ENCODE data around the gene ZNF175.

ZNF175 gene

DNA sequence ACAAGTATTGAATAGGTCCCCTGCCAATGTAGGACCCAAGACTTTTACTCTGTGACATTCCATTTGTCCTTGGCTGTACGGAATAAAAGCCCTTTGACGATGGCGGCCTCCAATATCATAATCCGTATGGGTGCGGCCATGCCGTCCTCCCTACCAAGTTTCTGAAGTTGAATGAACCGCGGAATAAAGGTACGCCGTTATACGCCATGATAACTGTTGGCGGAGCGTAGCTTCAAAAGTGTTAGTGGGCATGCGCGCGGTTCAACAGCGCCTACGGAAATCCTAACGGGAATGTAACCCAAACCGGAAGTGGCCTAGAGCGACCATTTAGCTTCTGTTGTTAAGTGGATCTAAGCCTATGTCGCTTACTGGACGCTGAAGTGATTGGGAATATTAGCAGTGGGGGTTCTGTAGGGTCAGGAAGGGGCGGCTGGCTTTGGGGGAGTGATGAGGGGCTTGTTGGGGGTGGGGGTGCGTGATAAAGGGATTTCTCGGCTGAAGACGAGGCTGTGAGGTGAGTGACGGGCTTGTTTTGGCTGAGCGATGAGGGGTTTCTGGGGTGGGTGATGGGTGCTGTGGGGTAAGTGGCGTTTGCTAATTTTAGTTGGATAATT lies at the start of gene ZNF175:
Gene ZNF175, plus strand, starts transcription at position 322 of the 614 bp plus-strand sequence. CDS start 2,047 bp downstream, outside the sequence.
- Mint-ChIP-seq H3K27me3 (peaks cover 6% of the 10 kb centered on the region), H3K9me3 (peaks cover 2% of the 10 kb centered on the region), H3K4me3 (peak within 1 kb of the TSS; percentile 92), H3K4me1 (ENCODE audit: low read depth) (peaks cover 41% of the 10 kb centered on the region), H3K36me3 (ENCODE audit: low read depth) (peaks cover 48% of the 10 kb centered on the region), H3K27ac (peak within 1 kb of the TSS; percentile 92)
- DNase-seq, result peak; percentile 93

DNA sequence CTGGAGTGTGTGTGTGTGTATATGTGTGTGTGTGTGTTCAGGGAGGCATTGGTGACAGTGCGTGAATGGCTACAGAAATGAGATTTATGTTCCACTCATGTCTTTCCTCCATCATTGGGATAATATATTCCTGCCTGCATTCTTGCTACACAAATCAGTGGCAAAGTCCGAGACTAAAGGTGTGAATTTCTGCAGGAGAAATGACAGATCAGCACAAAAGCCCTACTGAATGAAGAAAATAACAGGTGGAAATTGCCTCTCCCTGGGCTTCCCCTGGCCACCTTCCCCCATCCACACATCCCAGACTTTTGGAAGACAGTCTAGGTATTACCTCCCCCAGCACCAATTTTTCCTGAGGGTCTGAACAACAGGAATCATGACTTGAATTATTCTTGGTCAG lies 49.7 kb upstream of the ZNF175 start:
- H3K27me3 Mint-ChIP-seq, result peaks cover 48% of the 10 kb centered on the region
- H3K4me1 Mint-ChIP-seq (ENCODE audit: low read depth), result peaks cover 9% of the 10 kb centered on the region
- H3K36me3 Mint-ChIP-seq (ENCODE audit: low read depth), result no peaks in the 10 kb centered on the region
- no peak overlapping the region for H3K27ac Mint-ChIP-seq
- no peak overlapping the region for H3K4me3 Mint-ChIP-seq
- H3K9me3 Mint-ChIP-seq, result no peaks in the 10 kb centered on the region
- DNase-seq, result no peak

DNA sequence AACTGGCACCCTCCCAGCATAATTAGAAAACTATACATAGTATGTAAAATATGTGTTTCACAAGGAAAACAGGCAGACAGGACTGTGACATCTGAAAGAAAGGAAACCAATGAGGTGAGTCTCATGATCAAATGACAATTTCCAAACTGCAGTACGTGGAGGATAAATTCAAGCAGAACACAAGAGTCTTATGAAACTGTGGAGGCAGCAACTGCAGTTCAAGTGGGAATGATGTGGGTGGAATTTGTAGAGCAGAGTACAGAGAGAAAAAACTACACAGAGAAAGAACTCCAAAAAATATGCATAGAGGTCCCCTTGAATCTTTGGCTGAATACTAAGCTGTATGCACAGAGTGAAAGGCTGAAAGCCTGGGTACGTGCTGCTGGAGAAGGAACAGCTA lies 49.3 kb upstream of the ZNF175 start:
- H3K4me1 Mint-ChIP-seq (ENCODE audit: low read depth), result peaks cover 9% of the 10 kb centered on the region
- H3K27me3 Mint-ChIP-seq, result peaks cover 45% of the 10 kb centered on the region
- DNase-seq, result no peak
- no peaks in the 10 kb centered on the region for H3K36me3 Mint-ChIP-seq (ENCODE audit: low read depth)
- H3K27ac Mint-ChIP-seq, result no peak overlapping the region
- H3K9me3 Mint-ChIP-seq, result no peaks in the 10 kb centered on the region
- H3K4me3 Mint-ChIP-seq, result no peak overlapping the region

DNA sequence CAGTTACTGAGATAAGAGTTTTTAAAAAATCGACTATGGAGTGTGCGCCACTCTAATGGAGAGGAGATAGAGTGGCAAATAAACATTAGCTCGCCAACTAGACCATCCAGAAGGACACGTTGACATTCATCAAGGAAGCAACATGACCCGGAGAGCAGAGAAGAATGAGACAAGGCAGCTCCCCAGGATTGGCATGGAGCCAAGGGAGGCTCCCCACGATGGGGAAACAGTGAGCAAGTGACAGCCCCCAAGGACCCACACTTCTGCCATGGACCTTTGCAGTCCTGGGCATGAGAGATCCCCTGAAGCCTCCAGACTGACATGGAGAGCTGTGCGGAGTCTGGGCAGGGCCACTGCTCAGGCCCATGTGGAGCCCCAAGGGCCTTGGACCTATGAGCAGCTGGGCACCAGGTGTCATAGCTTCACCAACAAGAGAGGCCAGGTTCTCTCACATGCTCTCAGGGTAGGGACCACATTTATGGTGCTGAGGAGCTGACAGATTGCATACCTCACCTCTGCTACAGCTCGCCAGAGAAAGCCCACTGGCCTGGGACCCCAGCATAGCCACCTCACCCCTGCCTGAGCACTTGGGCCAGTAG lies 46.3 kb upstream of the ZNF175 start:
- no peaks in the 10 kb centered on the region for H3K36me3 Mint-ChIP-seq (ENCODE audit: low read depth)
- H3K27me3 Mint-ChIP-seq, result peaks cover 56% of the 10 kb centered on the region
- H3K4me3 Mint-ChIP-seq, result no peak overlapping the region
- H3K27ac Mint-ChIP-seq, result no peak overlapping the region
- no peak for DNase-seq
- no peaks in the 10 kb centered on the region for H3K9me3 Mint-ChIP-seq
- peaks cover 3% of the 10 kb centered on the region for H3K4me1 Mint-ChIP-seq (ENCODE audit: low read depth)

DNA sequence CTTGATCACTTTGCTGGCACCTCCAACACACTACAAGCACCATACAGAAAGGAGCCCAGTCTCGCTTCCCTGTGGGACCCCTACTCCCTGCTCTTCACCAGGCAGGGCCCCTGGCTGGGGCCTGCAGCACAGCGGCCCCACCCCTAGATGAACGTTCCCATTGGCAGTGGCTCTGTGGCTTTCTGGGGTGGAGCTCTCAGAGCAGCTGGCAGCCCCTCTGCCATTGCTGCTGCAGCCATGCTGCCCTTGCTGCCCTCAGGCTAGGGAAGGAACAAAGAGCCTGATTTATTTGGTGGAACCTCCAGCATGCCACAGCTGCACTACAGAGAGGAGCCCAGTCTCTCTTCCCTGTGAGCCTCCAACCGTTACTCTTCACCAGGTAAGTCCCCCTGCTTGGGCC lies 45.4 kb upstream of the ZNF175 start:
- H3K27ac Mint-ChIP-seq, result no peak overlapping the region
- H3K4me3 Mint-ChIP-seq, result no peak overlapping the region
- H3K9me3 Mint-ChIP-seq, result no peaks in the 10 kb centered on the region
- H3K27me3 Mint-ChIP-seq, result peaks cover 60% of the 10 kb centered on the region
- H3K36me3 Mint-ChIP-seq (ENCODE audit: low read depth), result no peaks in the 10 kb centered on the region
- peaks cover 3% of the 10 kb centered on the region for H3K4me1 Mint-ChIP-seq (ENCODE audit: low read depth)
- DNase-seq, result no peak

DNA sequence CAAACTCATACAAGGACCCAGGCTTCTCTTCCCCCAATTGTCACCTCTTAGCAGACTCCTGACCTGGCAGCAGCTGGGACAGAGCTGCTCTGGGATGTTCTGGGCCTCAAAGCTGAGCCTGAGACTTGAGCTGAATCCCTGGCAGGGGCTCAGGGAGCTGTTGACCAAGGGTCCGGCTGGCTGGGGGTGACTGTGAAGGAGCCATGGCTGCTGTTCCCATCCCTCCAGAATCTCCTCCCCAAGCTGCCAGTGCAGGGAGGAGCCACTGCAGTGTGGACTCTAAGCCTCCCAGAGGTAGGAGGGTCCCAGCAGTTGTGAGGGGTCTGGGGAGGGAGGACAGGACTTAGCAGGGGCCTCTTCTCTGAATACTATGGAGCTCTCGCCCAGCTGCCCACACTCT lies 41.8 kb upstream of the ZNF175 start:
- no peak for DNase-seq
- H3K9me3 Mint-ChIP-seq, result no peaks in the 10 kb centered on the region
- peaks cover 5% of the 10 kb centered on the region for H3K4me1 Mint-ChIP-seq (ENCODE audit: low read depth)
- H3K4me3 Mint-ChIP-seq, result no peak overlapping the region
- no peak overlapping the region for H3K27ac Mint-ChIP-seq
- no peaks in the 10 kb centered on the region for H3K36me3 Mint-ChIP-seq (ENCODE audit: low read depth)
- peaks cover 66% of the 10 kb centered on the region for H3K27me3 Mint-ChIP-seq

DNA sequence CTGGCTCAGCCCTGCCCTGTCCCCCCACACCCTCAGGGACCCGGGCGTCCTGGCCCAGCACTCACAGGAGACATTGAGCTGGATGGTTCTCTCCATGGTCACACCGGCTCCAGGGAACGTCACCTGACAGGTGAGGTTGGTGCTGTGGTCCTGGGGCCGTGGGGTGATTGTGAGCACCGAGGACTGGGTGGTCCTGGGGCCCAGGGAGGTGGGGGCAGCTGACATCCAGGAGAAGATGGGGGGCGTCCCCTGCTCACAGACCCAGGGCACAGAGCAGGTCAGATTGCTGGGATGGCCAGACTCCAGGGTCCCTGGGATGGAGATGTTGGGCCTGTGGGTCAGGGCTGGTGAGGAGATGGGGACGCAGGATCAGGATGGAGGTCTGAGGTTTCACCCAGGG lies 40.5 kb upstream of the ZNF175 start:
- Mint-ChIP-seq H3K27me3 (peaks cover 71% of the 10 kb centered on the region), H3K4me3 (no peak overlapping the region), H3K27ac (no peak overlapping the region), H3K9me3 (no peaks in the 10 kb centered on the region), H3K4me1 (ENCODE audit: low read depth) (peaks cover 5% of the 10 kb centered on the region), H3K36me3 (ENCODE audit: low read depth) (no peaks in the 10 kb centered on the region)
- DNase-seq, result no peak

DNA sequence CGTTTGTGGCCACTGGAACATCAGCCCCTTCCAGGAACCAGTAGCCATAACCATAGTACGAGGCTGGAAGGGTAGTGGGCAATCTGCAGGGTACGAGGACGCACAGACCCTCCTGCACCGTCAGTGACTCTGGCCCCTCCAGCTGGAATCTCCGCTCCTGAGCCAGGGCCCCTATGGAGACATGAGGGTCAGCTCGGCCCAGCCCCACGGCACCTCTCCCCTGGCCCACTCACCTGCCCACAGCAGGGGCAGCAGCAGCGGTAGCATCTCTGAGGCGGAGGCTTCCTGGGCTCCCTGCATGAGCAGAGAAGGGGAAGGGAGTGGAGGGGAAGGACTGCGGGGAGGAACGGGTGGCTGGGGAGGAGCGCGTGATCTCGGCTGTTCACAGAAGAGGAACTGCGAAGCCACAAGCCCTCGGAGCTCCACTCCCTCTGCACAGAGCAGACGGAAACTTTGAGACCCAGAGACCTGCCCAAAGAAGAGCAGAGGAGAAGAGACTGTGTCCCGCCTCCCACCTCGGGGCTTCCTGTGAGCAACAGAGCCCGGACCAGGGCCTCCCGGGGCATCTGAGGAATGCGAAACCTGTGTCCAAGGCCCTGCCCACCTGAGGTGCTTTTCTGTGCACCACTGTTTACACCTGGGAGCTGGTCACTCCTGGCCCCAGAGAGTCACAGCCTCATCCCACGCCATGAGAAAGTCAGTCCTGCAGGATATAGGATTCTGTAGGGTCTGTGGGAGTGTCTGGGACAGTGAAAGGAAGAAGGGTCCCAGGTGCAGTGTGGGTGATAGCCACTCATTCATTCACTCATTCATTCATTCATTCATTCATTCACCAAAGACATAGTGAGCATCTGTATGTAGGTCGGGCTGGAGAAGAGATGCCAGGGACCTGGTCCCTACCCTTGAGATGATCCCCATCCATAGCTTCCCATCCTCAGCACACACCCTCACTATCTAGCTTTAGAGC lies 39.5 kb upstream of the ZNF175 start, which contains the start of gene SIGLEC6:
Gene SIGLEC6, minus strand, starts transcription at position 322 of the 967 bp plus-strand sequence. Its CDS starts 22 bp downstream, at position 300.
- Mint-ChIP-seq H3K4me1 (ENCODE audit: low read depth) (peaks cover 5% of the 10 kb centered on the region), H3K27ac (no peak within 1 kb of the TSS), H3K9me3 (no peaks in the 10 kb centered on the region), H3K36me3 (ENCODE audit: low read depth) (no peaks in the 10 kb centered on the region), H3K27me3 (peaks cover 77% of the 10 kb centered on the region), H3K4me3 (no peak within 1 kb of the TSS)
- peak; percentile 39 for DNase-seq

DNA sequence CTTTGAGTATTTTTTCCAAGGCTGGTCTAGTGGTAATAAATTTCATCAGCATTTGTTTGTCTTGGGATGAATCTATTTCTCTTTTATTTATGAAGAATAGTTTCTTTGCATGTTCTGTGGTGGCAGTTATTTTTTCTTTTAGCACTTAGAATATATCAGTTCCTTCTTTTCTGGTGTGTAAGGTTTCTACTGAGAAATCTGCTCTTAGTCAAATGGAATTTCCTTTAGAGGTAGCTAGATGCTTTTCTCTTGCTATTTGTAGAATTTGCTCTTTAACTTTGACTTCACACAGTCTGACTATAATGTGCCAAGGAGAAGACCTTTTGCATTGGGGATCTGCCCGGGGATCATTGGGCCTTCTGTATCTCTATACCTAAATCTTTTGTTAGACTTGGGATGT lies 35.5 kb upstream of the ZNF175 start:
- Mint-ChIP-seq H3K9me3 (peaks cover 2% of the 10 kb centered on the region), H3K27me3 (peaks cover 75% of the 10 kb centered on the region), H3K4me1 (ENCODE audit: low read depth) (peaks cover 5% of the 10 kb centered on the region), H3K27ac (no peak overlapping the region), H3K36me3 (ENCODE audit: low read depth) (no peaks in the 10 kb centered on the region), H3K4me3 (no peak overlapping the region)
- DNase-seq, result no peak

DNA sequence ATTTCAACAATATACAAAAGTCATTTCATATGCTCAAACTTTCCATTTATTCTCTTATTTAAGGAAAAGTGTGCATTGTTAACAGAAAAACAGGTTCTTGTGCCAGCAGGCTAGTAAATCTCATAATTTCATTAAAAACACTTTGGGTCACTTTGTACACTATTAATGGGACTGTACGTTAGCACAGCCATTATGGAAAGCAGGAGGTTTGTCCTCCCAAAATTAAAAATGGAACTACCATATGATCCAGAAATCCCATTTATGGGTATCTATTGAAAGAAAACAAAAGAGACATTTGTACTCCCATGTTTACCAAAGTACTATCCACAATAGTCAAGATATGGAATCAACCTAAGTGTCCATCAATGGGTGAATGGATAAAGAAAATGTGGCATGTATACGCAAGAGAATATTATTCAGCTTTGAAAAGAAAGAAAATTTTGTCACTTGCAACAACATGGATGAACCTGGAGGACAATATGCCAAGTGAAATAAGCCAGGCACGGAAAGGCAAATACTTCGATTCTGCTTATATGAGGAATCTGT lies 31.2 kb upstream of the ZNF175 start:
- Mint-ChIP-seq H3K36me3 (ENCODE audit: low read depth) (no peaks in the 10 kb centered on the region), H3K9me3 (peaks cover 2% of the 10 kb centered on the region), H3K4me3 (no peak overlapping the region), H3K27me3 (peaks cover 75% of the 10 kb centered on the region), H3K4me1 (ENCODE audit: low read depth) (no peaks in the 10 kb centered on the region), H3K27ac (no peak overlapping the region)
- DNase-seq, result no peak

DNA sequence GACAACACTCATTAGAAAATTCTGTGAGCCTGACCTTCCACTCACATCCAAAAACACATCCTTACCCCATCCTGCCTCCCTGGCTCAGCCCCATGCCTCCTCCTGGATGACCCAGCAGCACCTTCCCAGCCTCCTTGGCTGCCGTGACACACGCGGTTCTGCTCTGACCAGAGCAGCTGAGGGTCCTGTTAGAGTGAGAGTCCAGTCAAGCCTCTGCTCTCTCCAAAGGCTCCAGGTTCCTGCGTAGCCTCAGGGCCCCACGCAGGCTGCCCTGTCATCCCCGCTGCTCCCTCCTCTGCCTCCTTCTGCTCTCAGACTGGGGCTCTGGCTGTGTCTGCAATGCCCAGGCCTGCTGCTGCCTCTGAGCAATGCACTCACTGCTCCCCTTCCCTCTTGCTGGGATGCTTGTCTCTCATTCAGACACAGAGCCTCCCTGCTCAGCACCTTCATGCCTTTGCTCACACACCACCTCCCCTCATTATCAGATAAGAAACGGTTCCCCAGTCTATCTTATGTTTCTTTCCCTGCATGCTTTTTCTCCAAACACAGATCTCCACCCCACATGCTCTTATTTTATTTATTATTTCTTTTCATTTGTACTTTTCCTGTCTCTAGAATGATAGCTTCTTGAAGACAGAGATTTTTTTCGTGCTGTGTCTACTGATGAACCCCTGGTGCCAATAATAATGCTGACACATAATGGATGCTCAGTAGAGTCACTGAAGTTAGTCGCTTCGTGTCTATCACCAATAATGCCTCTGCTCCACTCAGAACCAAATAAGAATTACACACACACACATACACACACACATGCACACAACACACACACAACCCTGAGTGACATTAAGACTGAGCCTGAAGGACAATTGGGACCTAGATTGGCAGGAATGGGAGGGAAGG lies 29.4 kb upstream of the ZNF175 start:
- Mint-ChIP-seq H3K4me1 (ENCODE audit: low read depth) (peaks cover 6% of the 10 kb centered on the region), H3K9me3 (peaks cover 2% of the 10 kb centered on the region), H3K4me3 (no peak overlapping the region), H3K36me3 (ENCODE audit: low read depth) (no peaks in the 10 kb centered on the region), H3K27ac (no peak overlapping the region), H3K27me3 (peaks cover 77% of the 10 kb centered on the region)
- no peak for DNase-seq

DNA sequence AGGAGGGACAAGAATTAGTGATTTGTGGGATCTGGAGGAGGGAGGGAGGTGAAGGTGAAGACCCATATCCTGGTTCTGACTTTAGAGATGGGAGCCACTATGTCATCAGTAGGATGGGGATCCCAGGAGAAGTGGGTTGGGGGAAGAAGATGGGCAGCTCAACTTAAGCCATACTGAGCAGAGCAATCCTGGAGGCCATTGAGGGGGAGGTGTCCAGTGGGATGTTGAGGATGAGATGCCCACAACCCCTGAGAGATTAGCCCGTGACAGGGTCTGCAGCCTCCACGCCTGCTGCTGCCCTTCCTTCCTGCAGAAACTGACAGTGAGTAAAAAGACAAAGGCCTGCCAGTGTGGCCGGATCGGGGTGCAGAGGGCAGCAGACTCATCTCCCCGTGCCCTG lies 28.4 kb upstream of the ZNF175 start:
- no peak overlapping the region for H3K27ac Mint-ChIP-seq
- H3K9me3 Mint-ChIP-seq, result no peaks in the 10 kb centered on the region
- H3K4me1 Mint-ChIP-seq (ENCODE audit: low read depth), result peaks cover 14% of the 10 kb centered on the region
- H3K27me3 Mint-ChIP-seq, result peaks cover 78% of the 10 kb centered on the region
- no peak overlapping the region for H3K4me3 Mint-ChIP-seq
- no peak for DNase-seq
- no peaks in the 10 kb centered on the region for H3K36me3 Mint-ChIP-seq (ENCODE audit: low read depth)

DNA sequence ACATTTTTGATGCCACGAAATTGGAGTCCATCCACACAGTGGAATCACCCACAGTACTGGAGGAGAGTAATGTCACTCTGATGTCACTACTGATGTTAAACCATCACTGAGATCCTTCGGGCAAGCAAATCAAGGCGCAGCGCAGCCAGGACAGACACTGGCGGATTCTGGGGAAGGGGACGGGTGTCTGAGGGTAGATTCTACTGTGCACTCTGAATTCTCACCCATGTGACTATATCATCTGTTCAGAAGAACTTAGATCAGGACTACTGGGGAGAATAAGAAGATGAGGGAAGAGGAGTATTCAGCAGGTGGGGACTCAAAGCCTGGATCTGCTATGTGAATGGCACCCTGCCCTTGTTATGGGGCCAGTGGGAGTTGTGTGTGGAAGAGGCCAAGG lies 27.0 kb upstream of the ZNF175 start:
- Mint-ChIP-seq H3K27ac (no peak overlapping the region), H3K27me3 (peaks cover 80% of the 10 kb centered on the region), H3K4me1 (ENCODE audit: low read depth) (peaks cover 16% of the 10 kb centered on the region)

More for the DNA sequence above, 27.0 kb upstream of the ZNF175 start:
- no peaks in the 10 kb centered on the region for H3K36me3 Mint-ChIP-seq (ENCODE audit: low read depth)
- no peak overlapping the region for H3K4me3 Mint-ChIP-seq
- DNase-seq, result no peak
- H3K9me3 Mint-ChIP-seq, result no peaks in the 10 kb centered on the region

Data from activated T-cell treated with anti-CD3 and anti-CD28 coated beads, Interleukin-2, amount 50 U/mL, for 24 hours (primary cell).